H1 (cell line): ENCODE data around the gene LARP4.

Experiments used
- CTCF ChIP-seq, 3 experiments: IDR thresholded peaks; 1 replicate in 2 of 3; 2 replicates in 1 of 3; pipeline versions ENCODE4 v1.5.1 to v1.6.1; 2011; ENCODE audit warnings: low read length in 3 of 3, mild to moderate bottlenecking in 3 of 3, inconsistent platforms in 2 of 3, low read depth in 1 of 3, moderate library complexity in 1 of 3; ENCODE audit not compliant: insufficient read depth in 1 of 3; ENCODE audit errors: control extremely low read depth in 1 of 3
- RAD21 ChIP-seq, 2 experiments: IDR thresholded peaks in 1 of 2; conservative IDR thresholded peaks in 1 of 2; 2 replicates each; pipeline ENCODE4 v1.6.1; 2011; ENCODE audit warnings: low read depth in 2 of 2, low read length in 2 of 2, improper control_type of control experiment in 1 of 2, inconsistent platforms in 1 of 2, mild to moderate bottlenecking in 1 of 2, moderate library complexity in 1 of 2
- SRF ChIP-seq: IDR thresholded peaks from 2 replicates; pipeline ENCODE4 v1.6.1; 2011; ENCODE audit warnings: mild to moderate bottlenecking, low read depth, low read length, moderate library complexity
- USF2 ChIP-seq: IDR thresholded peaks from 2 replicates; pipeline ENCODE4 v1.6.1; 2011; ENCODE audit warnings: low read length, improper control_type of control experiment

- TF ChIP-seq USF2, result no peak
- no peak for TF ChIP-seq RAD21 (IDR thresholded peaks at IDR 0.05 in 1 of 2, conservative IDR thresholded peaks at IDR 0.05 in 1 of 2; ENCODE audit: low read depth in 2 of 2, low read length in 2 of 2)
- no peak for TF ChIP-seq SRF
- TF ChIP-seq CTCF (IDR thresholded peaks at IDR 0.05; ENCODE audit: control extremely low read depth in 1 of 3, insufficient read depth in 1 of 3, low read depth in 1 of 3, low read length in 3 of 3), result no peak
These were observed 128.1 kb downstream of the LARP4 start for GRCh38 chr12:50528800-50529199.
